ENCODE results near the gene RGP1.
A peak's percentile ranks its signal among the peaks of the same experiment; 100 is the strongest.

RGP1 gene

DNA sequence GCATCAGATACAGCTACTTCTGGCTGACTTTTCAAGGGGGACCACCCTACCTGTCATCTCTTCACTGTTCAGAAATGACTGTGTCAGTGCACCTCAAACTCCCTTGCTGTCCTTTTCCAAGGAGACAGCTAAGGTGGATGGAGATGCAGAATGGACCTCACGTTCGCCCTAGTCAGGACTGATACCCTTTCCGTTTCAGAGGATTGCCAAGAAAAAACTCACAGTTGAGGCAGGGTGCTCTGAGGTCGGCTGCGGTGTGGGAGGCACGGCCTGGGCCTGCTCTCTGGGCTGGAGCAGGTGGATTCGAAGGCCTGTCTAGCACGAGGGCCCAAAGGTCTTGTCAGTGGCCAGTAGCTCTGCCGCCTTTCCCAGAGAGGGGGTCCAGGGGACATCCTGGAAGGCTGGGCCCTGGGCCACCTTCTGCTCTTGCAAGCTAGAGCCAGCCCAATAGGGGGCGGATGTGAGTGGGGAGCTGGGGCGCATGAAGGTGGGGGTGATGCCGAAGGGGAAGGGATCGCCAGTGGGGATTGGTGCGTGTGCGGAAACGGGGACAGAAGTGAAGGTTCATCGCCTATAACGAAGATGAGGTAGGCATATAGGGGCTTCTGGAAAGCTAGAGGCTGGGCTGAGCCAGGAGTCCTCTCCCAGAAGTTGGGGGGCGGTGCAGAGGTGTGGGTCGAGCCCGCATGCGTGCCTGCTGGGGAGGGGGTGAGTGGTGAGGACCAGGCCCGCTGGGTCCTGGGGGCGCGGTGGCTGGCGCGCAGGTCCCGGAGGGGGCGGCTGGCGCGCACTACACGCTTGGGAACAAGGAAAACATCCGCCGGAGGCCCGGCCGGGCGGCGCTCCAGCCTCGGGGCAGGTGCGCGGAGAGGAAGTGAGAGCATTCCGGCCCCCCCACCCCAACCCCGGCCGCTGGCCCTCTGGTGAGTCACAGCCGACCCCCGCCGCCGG lies 7.5 kb downstream of the RGP1 start (continued):
- TF ChIP-seq PRDM10 (tag by site-specific recombination; IDR thresholded peaks at IDR 0.05): peak; percentile 13; the same call in 1 of the 2 replicates
- TF ChIP-seq ZNF266 (tag by site-specific recombination; IDR thresholded peaks at IDR 0.05; ENCODE audit: low read depth): no peak
- no peak for TF ChIP-seq FEZF1 (tag by site-specific recombination; IDR thresholded peaks at IDR 0.05)
- peak; percentile 99 for TF ChIP-seq ZNF223 (tag by site-specific recombination; IDR thresholded peaks at IDR 0.05)
- TF ChIP-seq ZNF24 (tag by site-specific recombination; IDR thresholded peaks at IDR 0.05): no peak
- TF ChIP-seq ZNF660 (tag by site-specific recombination; IDR thresholded peaks at IDR 0.05): no peak; the same call in 1 of the 2 replicates
- TF ChIP-seq ZNF677 (tag by site-specific recombination; IDR thresholded peaks at IDR 0.05): no peak
- TF ChIP-seq ZNF529 (tag by site-specific recombination; IDR thresholded peaks at IDR 0.05; ENCODE audit: insufficient replicate concordance): no peak
- peak; percentile 54; the same call in 1 of the 2 replicates for TF ChIP-seq KLF10 (tag by site-specific recombination; IDR thresholded peaks at IDR 0.05)
- no peak for TF ChIP-seq ZBTB21 (tag by site-specific recombination; IDR thresholded peaks at IDR 0.05)
- TF ChIP-seq ZBTB8A (tag by site-specific recombination; IDR thresholded peaks at IDR 0.05): peak; percentile 84
- TF ChIP-seq ZNF19 (tag by site-specific recombination; IDR thresholded peaks at IDR 0.05; ENCODE audit: low read depth): no peak
- TF ChIP-seq ZFP41 (tag by site-specific recombination; IDR thresholded peaks at IDR 0.05; ENCODE audit: borderline replicate concordance): no peak
- TF ChIP-seq PATZ1 (tag by site-specific recombination; IDR thresholded peaks at IDR 0.05): peak; percentile 87
- no peak for TF ChIP-seq MEIS1 (CRISPR knock-in tag; IDR thresholded peaks at IDR 0.05; ENCODE audit: borderline replicate concordance)
- TF ChIP-seq ZNF623 (tag by site-specific recombination; IDR thresholded peaks at IDR 0.05): no peak
- TF ChIP-seq ZNF791 (tag by site-specific recombination; IDR thresholded peaks at IDR 0.05): no peak
- TF ChIP-seq ZNF239 (tag by site-specific recombination; IDR thresholded peaks at IDR 0.05): no peak
- TF ChIP-seq ZNF2 (tag by site-specific recombination; IDR thresholded peaks at IDR 0.05): peak; percentile 58
- TF ChIP-seq ZNF169 (tag by site-specific recombination; IDR thresholded peaks at IDR 0.05): no peak
- no peak for TF ChIP-seq ZFP3 (tag by site-specific recombination; IDR thresholded peaks at IDR 0.05; ENCODE audit: low read depth)
- no peak for TF ChIP-seq ZNF571 (tag by site-specific recombination; IDR thresholded peaks at IDR 0.05)
- TF ChIP-seq ZNF23 (tag by site-specific recombination; IDR thresholded peaks at IDR 0.05; ENCODE audit: borderline replicate concordance): no peak
- TF ChIP-seq ZNF488 (tag by site-specific recombination; IDR thresholded peaks at IDR 0.05): no peak
- TF ChIP-seq, protein P1, sequence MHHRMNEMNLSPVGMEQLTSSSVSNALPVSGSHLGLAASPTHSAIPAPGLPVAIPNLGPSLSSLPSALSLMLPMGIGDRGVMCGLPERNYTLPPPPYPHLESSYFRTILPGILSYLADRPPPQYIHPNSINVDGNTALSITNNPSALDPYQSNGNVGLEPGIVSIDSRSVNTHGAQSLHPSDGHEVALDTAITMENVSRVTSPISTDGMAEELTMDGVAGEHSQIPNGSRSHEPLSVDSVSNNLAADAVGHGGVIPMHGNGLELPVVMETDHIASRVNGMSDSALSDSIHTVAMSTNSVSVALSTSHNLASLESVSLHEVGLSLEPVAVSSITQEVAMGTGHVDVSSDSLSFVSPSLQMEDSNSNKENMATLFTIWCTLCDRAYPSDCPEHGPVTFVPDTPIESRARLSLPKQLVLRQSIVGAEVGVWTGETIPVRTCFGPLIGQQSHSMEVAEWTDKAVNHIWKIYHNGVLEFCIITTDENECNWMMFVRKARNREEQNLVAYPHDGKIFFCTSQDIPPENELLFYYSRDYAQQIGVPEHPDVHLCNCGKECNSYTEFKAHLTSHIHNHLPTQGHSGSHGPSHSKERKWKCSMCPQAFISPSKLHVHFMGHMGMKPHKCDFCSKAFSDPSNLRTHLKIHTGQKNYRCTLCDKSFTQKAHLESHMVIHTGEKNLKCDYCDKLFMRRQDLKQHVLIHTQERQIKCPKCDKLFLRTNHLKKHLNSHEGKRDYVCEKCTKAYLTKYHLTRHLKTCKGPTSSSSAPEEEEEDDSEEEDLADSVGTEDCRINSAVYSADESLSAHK (tag by site-specific recombination; IDR thresholded peaks at IDR 0.05): no peak
- TF ChIP-seq, protein P2, sequence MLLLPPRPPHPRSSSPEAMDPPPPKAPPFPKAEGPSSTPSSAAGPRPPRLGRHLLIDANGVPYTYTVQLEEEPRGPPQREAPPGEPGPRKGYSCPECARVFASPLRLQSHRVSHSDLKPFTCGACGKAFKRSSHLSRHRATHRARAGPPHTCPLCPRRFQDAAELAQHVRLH (tag by site-specific recombination; IDR thresholded peaks at IDR 0.05): peak; percentile 38; the same call in 1 of the 2 replicates
- peak; percentile 19; the same call in 1 of the 2 replicates for TF ChIP-seq ZNF341 (tag by site-specific recombination; IDR thresholded peaks at IDR 0.05; ENCODE audit: low read depth)
- TF ChIP-seq ZNF645 (tag by site-specific recombination; IDR thresholded peaks at IDR 0.05): no peak

Measured in HEK293 (cell line).